Cardiac fibroblast (primary cell): ENCODE results near the gene FOXE3.

ENCODE experiments used
- DNase-seq, 2 donors: peaks; one replicate each; pipeline versions ENCODE4 v3.0.0 to v3.0.0-alpha.2; 2010; ENCODE audit warnings: low read depth in 2 of 2
- H3K4me3 ChIP-seq, 2 donors: replicated peaks in 1 of 2; 1 replicate in 1 of 2; 2 replicates in 1 of 2; pipeline ENCODE4 v1.5.1; 2011; ENCODE audit warnings: low read depth in 2 of 2, low read length in 2 of 2, mild to moderate bottlenecking in 2 of 2, moderate library complexity in 1 of 2
- TF ChIP-seq, protein P1 (sequence below): IDR thresholded peaks from one replicate; pipeline ENCODE4 v1.5.1; 2011; ENCODE audit warnings: low read depth, mild to moderate bottlenecking, low read length, inconsistent platforms

Gene FOXE3

GRCh38 chr1:47389731-47390130 is 26.4 kb upstream of the FOXE3 start:
- TF ChIP-seq, protein P1, sequence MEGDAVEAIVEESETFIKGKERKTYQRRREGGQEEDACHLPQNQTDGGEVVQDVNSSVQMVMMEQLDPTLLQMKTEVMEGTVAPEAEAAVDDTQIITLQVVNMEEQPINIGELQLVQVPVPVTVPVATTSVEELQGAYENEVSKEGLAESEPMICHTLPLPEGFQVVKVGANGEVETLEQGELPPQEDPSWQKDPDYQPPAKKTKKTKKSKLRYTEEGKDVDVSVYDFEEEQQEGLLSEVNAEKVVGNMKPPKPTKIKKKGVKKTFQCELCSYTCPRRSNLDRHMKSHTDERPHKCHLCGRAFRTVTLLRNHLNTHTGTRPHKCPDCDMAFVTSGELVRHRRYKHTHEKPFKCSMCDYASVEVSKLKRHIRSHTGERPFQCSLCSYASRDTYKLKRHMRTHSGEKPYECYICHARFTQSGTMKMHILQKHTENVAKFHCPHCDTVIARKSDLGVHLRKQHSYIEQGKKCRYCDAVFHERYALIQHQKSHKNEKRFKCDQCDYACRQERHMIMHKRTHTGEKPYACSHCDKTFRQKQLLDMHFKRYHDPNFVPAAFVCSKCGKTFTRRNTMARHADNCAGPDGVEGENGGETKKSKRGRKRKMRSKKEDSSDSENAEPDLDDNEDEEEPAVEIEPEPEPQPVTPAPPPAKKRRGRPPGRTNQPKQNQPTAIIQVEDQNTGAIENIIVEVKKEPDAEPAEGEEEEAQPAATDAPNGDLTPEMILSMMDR, result no peak
- no peak overlapping the region for H3K4me3 ChIP-seq
- DNase-seq, result no peak

GRCh38 chr1:47390843-47391242 is 25.2 kb upstream of the FOXE3 start:
- TF ChIP-seq, protein P1, result no peak
- no peak overlapping the region for H3K4me3 ChIP-seq
- DNase-seq, result no peak

DNA sequence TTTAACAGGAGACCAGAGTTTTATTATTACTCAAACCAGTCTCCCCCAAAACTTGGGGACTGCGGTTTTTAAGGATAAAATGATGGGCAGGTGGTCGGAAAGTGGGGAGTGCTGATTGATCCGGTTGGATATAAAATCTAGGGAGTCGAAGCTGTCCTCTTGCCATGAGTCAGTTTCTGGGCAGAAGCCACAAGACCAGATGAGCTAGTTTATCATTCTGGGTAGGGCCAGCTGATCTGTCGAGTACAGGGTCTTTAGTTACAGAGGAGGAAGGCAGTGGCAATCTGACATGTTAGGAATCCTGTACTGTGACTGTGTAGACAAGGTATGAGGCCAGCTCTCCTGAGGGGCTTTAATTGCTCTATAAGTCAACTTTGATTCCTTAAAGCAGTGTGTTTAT is 22.9 kb upstream of the FOXE3 start:
- no peak overlapping the region for H3K4me3 ChIP-seq
- no peak for DNase-seq
- TF ChIP-seq, protein P1, result no peak

GRCh38 chr1:47395433-47395832 is 20.7 kb upstream of the FOXE3 start:
- no peak for DNase-seq
- TF ChIP-seq, protein P1, result no peak
- no peak overlapping the region for H3K4me3 ChIP-seq

GRCh38 chr1:47396671-47397196 is 19.4 kb upstream of the FOXE3 start:
- no peak for DNase-seq
- TF ChIP-seq, protein P1, result no peak
- H3K4me3 ChIP-seq, result no peak overlapping the region

DNA sequence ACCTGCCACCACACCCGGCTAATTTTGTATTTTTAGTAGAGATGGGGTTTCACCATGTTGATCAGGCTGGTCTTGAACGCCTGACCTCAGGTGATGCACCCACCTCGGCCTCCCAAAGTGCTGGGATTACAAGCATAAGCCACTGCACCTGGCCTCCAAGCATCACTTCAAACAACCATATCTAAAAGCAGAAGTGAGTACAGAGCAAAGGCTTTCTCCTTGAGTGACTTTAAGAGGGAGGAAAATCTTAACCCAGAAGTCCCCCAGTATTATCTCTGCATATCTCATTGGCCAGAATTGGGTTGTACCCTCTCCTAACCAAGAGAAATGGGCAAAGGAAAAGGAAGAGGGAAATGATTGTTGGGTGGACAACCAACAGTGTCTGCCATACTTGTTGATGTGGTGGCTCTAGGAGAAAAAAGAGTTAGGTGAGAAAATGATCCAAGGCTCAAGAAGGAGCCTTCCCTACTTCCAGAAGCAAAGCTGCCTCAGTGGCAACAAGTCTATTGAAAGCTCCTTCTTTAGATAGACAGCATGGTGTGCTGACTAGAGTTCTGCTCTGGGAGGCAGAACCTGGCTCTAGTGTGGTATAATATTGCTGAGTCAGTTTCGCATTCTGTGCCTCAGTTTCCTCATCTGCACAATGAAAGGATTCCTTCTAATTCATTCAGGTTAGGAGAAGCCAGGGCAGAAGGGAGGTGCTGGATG is 16.8 kb upstream of the FOXE3 start:
- no peak overlapping the region for H3K4me3 ChIP-seq
- no peak for DNase-seq
- TF ChIP-seq, protein P1, result no peak

DNA sequence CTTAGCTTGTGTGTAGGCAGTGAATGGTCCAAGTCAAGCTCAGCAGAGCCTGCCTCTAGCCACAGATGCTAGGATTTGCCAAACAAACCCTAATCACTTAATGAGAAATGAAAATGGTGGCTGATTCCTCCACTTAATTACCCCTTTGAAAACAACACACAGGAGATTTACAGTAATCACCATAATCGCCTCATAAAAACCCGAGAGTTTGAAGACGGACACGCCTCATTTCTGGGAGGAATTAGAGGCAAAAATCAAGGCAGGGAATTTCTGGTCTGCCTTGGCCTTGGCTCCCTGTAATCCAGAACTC is 16.3 kb upstream of the FOXE3 start:
- TF ChIP-seq, protein P1, result no peak
- DNase-seq, result no peak
- no peak overlapping the region for H3K4me3 ChIP-seq
